Measurements from ENCODE around the gene EPS8.

DNA sequence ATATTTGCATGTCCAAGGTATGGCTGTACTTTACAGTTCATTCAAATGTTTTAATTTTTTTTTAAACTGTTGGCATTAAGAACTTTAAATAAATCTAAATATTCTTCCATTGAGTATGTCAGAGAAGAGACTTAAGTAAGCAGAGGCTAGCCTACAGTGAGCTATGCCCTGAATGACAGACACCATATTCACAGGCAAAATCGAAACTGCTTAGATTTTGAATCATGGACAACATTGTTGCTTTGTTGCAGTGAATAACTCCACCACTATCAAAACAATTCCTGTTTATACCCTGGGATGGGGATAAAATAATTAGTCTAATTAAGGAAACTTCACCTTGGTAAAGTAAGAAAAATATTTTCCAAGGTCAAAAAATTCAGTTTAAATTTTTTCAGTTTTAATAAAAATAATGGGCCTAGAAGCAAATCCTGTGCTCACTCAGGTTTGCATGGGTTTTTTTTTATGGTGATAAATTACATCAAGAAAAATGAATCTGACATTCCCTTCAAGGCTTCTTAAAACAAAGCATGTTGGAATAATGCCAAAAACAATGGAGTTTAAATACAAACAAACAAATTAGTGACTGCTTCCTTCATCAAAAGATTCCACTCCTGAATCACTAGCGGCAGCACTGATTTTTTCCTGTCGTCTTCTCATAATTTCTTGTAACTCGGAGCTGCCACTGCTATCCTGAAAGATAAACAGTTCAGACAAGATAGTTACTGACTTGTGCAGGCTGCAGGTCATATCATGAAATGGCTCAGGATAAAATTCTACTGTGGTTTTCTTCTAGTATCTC, 168.2 kb downstream of the EPS8 start:
- TF ChIP-seq CTCF (IDR thresholded peaks at IDR 0.05) (no peak), POLR2A (IDR thresholded peaks at IDR 0.05) (no peak)

All from lower leg skin (tissue), 3 donors.